ENCODE measurements around the gene RIPK4. TPM values are rescaled to one million over a fixed set of nuclear protein-coding genes. Genes with fewer than 3 reads are reported as not detected.
"Not testable (repeated sequence)": the region's sequence is repeated elsewhere in the genome, so short reads cannot be mapped to it uniquely, and the experiment has no call there.

RIPK4 gene
- total RNA-seq, 1 donor from 2014 or later = 0.17 TPM

- DNase-seq = no peak
- no peak for ATAC-seq
- intact Hi-C loops (cut with micrococcal nuclease) = no loop called here
Observed at GRCh38 chr21:41709166-41709565, 57.7 kb downstream of the RIPK4 start.

GRCh38 chr21:41707960-41708330 lies 58.9 kb downstream of the RIPK4 start:
- DNase-seq (no peak), ATAC-seq (no peak)
- intact Hi-C loops (cut with micrococcal nuclease) = no loop called here

DNA sequence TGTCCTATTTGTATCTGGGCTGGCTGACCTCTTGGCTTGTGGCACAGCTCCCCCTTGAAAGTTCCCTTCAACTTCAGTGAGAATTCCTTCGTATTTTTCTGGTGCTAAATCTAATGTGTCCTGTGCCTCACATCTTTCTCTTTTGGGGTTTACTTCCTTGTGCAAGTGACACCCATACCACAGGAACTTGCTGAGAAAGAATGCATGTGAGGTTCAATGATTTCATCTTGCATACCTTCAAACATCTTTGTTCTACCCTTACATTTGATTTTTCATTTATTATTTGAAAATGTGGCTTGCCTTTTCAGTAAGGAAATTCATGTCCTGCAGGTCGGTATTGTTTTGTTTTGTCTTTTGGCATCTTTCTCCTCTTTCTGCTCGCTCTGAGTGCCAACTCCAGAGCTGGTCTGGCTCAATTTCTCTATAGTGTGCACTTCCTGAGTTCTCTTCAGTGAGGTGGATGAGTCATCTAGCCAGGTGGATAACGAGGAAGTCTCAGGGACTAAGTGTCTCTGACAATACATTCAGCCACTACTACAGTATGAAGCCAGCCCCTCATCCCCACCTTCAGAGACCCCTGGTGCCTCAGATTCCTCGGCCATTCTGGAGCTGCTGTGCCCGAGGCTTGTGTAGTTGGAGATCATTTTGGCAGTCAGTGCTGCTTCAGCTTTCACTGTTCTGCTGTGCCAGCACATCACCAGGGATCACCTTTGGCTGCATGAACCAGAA lies 59.5 kb downstream of the RIPK4 start:
- ATAC-seq (no peak), DNase-seq (no peak)
- intact Hi-C loops (cut with micrococcal nuclease) = no loop called here

DNA sequence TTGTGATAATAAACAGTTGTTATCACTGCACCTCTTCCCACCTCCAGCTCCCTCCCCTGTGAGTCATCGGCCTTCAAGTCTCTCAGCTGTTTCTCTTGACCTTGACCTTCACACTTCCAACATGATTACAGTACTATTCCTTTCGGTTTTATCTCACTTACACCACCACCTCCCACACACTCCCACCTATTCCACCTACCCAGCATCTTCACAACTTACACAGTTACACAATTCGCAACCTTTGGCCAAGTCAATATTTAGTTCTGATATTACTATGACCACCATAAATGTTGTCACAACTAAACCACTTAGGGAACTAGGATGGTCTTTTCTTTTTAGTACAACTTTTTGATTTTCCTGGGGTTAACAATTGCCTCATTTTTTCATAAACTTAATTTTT lies 60.2 kb downstream of the RIPK4 start:
- intact Hi-C loops (cut with micrococcal nuclease) = no loop called here
- no peak for ATAC-seq
- DNase-seq = no peak

- no peak for ATAC-seq
- intact Hi-C loops (cut with micrococcal nuclease) = no loop called here
- DNase-seq = no peak
Observed at GRCh38 chr21:41706263-41706639, 60.6 kb downstream of the RIPK4 start.

GRCh38 chr21:41705546-41706262 lies 61.1 kb downstream of the RIPK4 start:
- no peak for ATAC-seq
- intact Hi-C loops (cut with micrococcal nuclease) = no loop called here
- no peak for DNase-seq

DNA sequence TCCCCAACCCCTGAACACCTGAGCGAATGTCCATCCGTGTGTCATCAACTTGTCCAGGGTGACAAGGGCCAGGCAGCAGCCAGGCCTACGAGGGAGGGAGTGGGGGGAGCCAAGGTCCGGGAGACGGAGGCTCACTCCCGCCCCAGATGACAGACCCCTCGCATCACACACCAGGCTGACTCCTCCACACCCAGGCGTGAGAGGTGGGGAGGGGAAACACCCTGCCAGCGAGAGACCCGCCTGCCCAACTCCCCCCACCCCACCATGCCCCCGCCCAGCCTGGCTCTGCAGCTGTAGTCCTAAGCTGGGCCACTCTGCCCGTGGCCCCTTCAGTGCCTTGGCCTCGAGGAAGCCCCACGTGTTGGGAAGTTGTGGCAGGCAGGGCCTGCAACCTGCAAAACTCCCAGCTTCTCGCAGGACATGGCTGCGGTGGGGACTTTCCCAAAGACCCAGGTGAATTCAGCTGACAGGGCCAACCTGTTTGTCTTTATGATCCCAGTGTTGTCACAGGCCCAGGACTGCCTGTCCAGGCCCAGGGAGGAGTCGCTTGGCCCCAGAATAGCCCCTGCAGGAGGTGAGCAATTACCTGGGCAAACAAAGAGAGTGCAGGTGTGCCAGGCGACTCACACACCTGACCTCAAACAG lies 62.9 kb downstream of the RIPK4 start:
- no peak for DNase-seq
- intact Hi-C loops (cut with micrococcal nuclease) = no loop called here
- no peak for ATAC-seq

DNA sequence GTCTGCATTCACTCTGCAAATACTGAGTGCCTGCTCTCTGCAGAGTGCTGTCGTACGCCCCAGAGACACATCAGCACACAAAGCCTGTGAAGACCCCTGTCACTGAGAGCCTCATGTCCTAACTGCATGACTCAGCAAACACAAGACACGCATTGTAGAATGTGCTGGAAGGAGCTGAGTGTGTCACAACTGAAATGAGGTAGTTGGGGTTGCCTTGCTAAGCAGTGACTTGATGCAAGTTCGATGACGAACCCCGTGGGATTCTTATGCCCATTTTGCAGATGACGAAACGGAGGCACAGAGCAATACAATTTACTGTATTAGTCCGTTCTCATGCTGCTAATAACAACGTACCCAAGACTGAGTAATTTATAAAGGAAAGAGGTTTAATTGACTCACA lies 65.1 kb downstream of the RIPK4 start:
- DNase-seq = no peak
- no peak for ATAC-seq
- intact Hi-C loops (cut with micrococcal nuclease) = no loop called here

DNA sequence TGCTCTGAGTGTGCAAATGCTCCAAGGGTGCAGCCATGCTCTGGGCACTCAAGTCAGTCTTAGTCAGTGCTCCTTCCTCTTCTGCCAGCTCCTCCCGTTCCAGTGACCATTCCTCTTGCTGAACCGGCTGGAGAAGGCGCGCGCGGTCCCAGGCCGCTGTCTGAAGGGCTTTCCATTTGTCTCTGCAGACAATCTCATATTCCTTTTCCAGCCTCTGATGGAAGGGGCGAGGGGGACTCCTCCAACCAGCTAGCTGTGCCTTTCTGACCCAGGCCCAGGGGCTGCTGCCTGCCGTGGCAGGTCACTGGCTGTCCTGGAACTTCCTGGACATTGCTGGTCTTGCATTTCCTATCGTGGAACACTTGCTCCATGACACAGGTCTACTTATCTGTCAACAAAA lies 67.5 kb downstream of the RIPK4 start:
- DNase-seq (no peak), ATAC-seq (no peak)
- intact Hi-C loops (cut with micrococcal nuclease) = no loop called here

DNA sequence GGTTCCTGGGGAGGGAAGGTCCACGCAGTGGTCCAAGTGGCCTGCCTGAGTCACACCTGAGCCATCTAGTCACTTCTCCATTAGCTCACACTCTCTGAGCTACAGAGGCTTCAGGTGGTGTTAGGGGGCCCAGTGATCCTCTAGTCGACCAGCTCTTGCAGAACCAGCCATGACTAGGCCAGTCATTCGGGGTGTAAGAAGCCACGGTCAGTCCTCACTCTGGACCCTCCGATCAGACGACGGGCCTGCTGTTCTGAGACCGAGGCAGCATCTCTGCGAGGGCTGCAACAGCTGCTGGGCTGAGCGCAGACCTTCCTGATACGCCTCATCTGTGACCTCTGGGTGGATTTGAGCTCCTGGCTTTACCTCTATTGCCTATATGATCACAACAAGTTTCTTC lies 68.8 kb downstream of the RIPK4 start:
- DNase-seq (no peak), ATAC-seq (no peak)
- intact Hi-C loops (cut with micrococcal nuclease) = no loop called here

DNA sequence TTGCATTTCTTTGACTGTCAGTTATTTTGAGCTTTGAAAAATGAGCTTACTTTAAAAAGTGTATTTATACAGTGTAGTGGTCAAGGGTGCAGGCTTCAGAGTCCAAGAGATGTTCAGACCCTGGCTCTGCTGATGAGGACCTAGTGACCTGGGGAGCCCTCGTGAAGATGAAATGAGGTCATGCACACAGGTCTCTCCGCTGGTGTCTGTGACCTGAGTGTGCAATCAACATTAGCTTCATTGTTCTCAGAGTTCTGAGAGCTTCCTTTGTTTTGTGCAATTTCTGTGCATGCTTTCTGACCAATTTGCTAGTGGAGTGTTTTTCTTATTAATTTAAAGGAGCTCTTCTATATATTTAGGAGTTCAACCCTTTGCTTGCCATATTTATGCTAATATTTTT lies 71.3 kb downstream of the RIPK4 start:
- no peak for ATAC-seq
- DNase-seq = no peak
- intact Hi-C loops (cut with micrococcal nuclease) = no loop called here

- intact Hi-C loops (cut with micrococcal nuclease); ATAC-seq; DNase-seq: not testable (repeated sequence)
Observed at GRCh38 chr21:41694042-41694441, 72.8 kb downstream of the RIPK4 start.

GRCh38 chr21:41692185-41692565 lies 74.7 kb downstream of the RIPK4 start:
- intact Hi-C loops (cut with micrococcal nuclease) = no loop called here
- DNase-seq (no peak), ATAC-seq (no peak)

DNA sequence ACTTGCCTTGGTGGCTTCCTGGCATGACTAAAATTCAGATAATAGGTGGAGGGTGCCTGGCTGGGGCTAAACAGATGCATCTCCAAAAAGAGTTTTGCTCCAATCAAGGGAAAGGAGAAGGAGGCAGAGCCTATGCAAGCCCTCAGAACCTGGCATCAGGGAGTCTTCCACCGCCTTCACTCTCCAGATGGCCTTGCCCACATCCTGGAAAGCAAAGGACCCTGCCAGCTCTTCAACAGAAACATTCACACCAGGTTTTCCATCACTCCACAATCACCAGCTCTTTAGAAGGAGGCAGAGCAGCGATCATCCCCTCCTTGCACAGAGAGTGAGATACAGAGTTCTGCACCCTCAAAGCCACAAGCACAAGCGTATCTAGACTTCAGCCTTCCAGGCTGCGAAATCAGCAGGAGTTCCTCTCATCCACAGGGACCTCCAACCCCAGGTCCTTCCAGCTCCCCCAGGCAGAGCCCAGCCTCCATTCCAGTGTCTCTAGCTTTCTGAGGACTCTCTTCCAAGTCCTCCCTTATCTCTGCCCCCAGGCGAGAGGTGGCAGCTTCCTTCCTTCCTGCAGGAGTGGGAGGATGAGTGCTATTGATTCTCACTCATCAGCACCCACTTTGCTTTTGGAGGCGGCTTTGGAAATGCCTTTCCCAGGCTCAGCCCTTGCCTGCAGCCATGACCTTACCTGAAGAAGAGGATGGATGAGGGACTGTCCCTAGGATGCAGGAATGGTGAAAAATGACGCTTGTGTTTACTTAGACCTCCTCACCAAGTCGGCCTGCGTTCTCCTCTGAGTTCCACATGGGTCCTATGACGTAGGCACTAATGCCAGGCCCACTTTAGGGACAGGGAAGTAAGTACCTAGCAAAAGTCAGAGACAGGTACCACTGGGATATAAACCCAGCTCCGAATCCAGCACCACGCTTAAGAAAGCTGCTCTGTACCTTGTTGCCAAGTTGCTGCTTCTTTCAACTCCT lies 75.4 kb downstream of the RIPK4 start:
- no peak for DNase-seq
- ATAC-seq = no peak

More for the DNA sequence above, 75.4 kb downstream of the RIPK4 start:
- intact Hi-C loops (cut with micrococcal nuclease) = no loop called here

Small RNA genes lying within 50 kb of the gene (microRNA-seq; reads per million reads assigned to microRNA genes)
- not detected for gene MIR6814 (ENCODE audit: borderline number of aligned reads)

Other genes with a start within 250 kb of the RIPK4 start
- gene PRDM15, start 112.3 kb upstream of the RIPK4 start, total RNA-seq = 3.7 TPM
- gene C2CD2, start 187.0 kb upstream of the RIPK4 start, total RNA-seq = 5.2 TPM
- 6.6 TPM for gene ZBTB21, start 243.3 kb upstream of the RIPK4 start, total RNA-seq

All from left ventricle myocardium superior (tissue), 1 donor.